OCI-LY7 (cell line): Measurements from ENCODE around the gene PTGDS. TPM values are rescaled to one million over a fixed set of nuclear protein-coding genes. Genes with fewer than 3 reads are reported as not detected.

ENCODE experiments used
- BruUV-seq: library from RNA; stranded (reverse); fragments of 400-500 nt; replicated peaks from 2 replicates; lab custom pipeline; 2021; lab: Mats Ljungman, UMichigan
- CTCF ChIA-PET: fragments of 300-600 bp; sonication (Branson Sonifier 250); formaldehyde crosslinking; loops from one replicate; lab custom pipeline; 2022; ENCODE audit warnings: antibody characterized with exemption; ENCODE audit not compliant: unreplicated experiment; lab: Charles Lee
- POLR2A ChIA-PET: fragments of 300-600 bp; sonication (Branson Sonifier 250); formaldehyde crosslinking; loops from one replicate; lab custom pipeline; 2022; ENCODE audit warnings: antibody characterized with exemption; lab: Charles Lee
- DNase-seq: peaks from one replicate; pipeline ENCODE4 v3.0.0-alpha.2; 2015; ENCODE audit warnings: low spot score
- H2AFZ ChIP-seq: fragments of 200-600 bp; sonication (generic), shearing (Covaris generic); 2 replicates; pipeline ENCODE4 v1.6.1; 2014; ENCODE audit warnings: mild to moderate bottlenecking, antibody characterized with exemption, low read length, moderate library complexity
- H3K27ac ChIP-seq: fragments of 200-600 bp; sonication (generic); 2 replicates; pipeline ENCODE4 v1.5.1; 2014; ENCODE audit warnings: mixed run types, low read depth, mild to moderate bottlenecking, moderate library complexity, low read length, inconsistent platforms; ENCODE audit not compliant: poor library complexity, severe bottlenecking
- H3K36me3 ChIP-seq: fragments of 200-600 bp; sonication (generic); 2 replicates; pipeline ENCODE4 v1.6.1; 2014; ENCODE audit warnings: mild to moderate bottlenecking, antibody characterized with exemption, low read length, moderate library complexity, mixed read lengths; ENCODE audit not compliant: insufficient read depth
- H3K4me1 ChIP-seq: fragments of 200-600 bp; sonication (generic); 2 replicates; pipeline ENCODE4 v1.5.1; 2014; ENCODE audit warnings: mild to moderate bottlenecking, low read length; ENCODE audit not compliant: insufficient read depth, poor library complexity, severe bottlenecking
- H3K4me2 ChIP-seq: fragments of 200-600 bp; sonication (generic); 2 replicates; pipeline ENCODE4 v1.6.1; 2014; ENCODE audit warnings: mild to moderate bottlenecking, low read length
- H3K4me3 ChIP-seq: fragments of 200-600 bp; sonication (generic); 2 replicates; pipeline ENCODE4 v1.5.1; 2014; ENCODE audit warnings: mild to moderate bottlenecking, low read depth, low read length; ENCODE audit not compliant: poor library complexity, severe bottlenecking
- H3K79me2 ChIP-seq: fragments of 200-600 bp; sonication (generic); 2 replicates; pipeline ENCODE4 v1.6.1; 2016; ENCODE audit warnings: low read depth, mild to moderate bottlenecking, low read length, moderate library complexity, mixed read lengths; ENCODE audit not compliant: insufficient read depth
- H3K9me2 ChIP-seq: fragments of 200-600 bp; sonication (generic); 2 replicates; pipeline ENCODE4 v1.6.1; 2016; ENCODE audit warnings: mild to moderate bottlenecking, low read length, mixed read lengths; ENCODE audit not compliant: insufficient read depth
- H3K9me3 ChIP-seq: fragments of 200-600 bp; sonication (generic); 2 replicates; pipeline ENCODE4 v1.6.1; 2014; ENCODE audit warnings: mild to moderate bottlenecking, mixed run types, low read length, mixed read lengths
- H4K20me1 ChIP-seq: fragments of 200-600 bp; sonication (generic); 2 replicates; pipeline ENCODE4 v1.6.1; 2014; ENCODE audit warnings: mild to moderate bottlenecking, antibody characterized with exemption, low read length, moderate library complexity, mixed read lengths; ENCODE audit not compliant: insufficient read depth
- CTCF ChIP-seq: fragments of 200-600 bp; sonication (generic); conservative IDR thresholded peaks from 2 replicates; pipeline ENCODE4 v1.5.1; 2014; ENCODE audit warnings: mild to moderate bottlenecking, antibody characterized with exemption, low read length, moderate library complexity, mixed read lengths
- EZH2phosphoT487 ChIP-seq: fragments of 200-600 bp; sonication (generic); IDR thresholded peaks from 2 replicates; pipeline ENCODE4 v1.6.1; 2018; ENCODE audit warnings: low read depth, borderline replicate concordance, mild to moderate bottlenecking, mixed run types, antibody characterized with exemption, low read length, moderate library complexity, mixed read lengths
- intact Hi-C: fragments of 100-400 bp; cut with micrococcal nuclease; formaldehyde crosslinking; loops from one replicate; pipeline ENCODE4 v1.10.0; 2022; ENCODE audit not compliant: unreplicated experiment
- total RNA-seq, 2 experiments: library from RNA; depleted of rRNA in 1 of 2; stranded (reverse); fragments of >200 nt in 1 of 2; shearing (Covaris generic) in 1 of 2; gene quantifications; 2 replicates each; pipeline ENCODE4 v1.2.3, GENCODE V29; 2014 to 2022

The PTGDS gene
- total RNA-seq, 2 experiments from 2014 or later: not detected

- ChIA-PET POLR2A (no interaction called here), CTCF (no interaction called here)
- no peak overlapping the region for H2AFZ ChIP-seq
- H3K4me2 ChIP-seq: no peak overlapping the region
- no peak for DNase-seq
- intact Hi-C loops: no loop called here
- H3K36me3 ChIP-seq: 0 out of 2 replicates have a peak, but pooled peaks cover 3% of the 10 kb centered on the region
- no peaks in the 10 kb centered on the region; the same call in 1 of the 2 replicates for H3K79me2 ChIP-seq
- no TSS peak for BruUV-seq
- H3K27ac ChIP-seq: no peak overlapping the region
- H4K20me1 ChIP-seq: no peaks in the 10 kb centered on the region
- H3K9me2 ChIP-seq: no peaks in the 10 kb centered on the region
- no peaks in the 10 kb centered on the region for H3K9me3 ChIP-seq
- peaks cover 13% of the 10 kb centered on the region for H3K4me1 ChIP-seq
- no peak overlapping the region for H3K4me3 ChIP-seq
- TF ChIP-seq EZH2phosphoT487 (no peak), CTCF (no peak)
Measured at GRCh38 chr9:136990242-136990911, 13.1 kb downstream of the PTGDS start.

- peak; percentile 94 for DNase-seq
- BruUV-seq: TSS peak; percentile 94
- Histone ChIP-seq H3K36me3 (0 out of 2 replicates have a peak, but pooled peaks cover 3% of the 10 kb centered on the region), H3K27ac (peak within 1 kb of the TSS; percentile 63), H3K9me3 (no peaks in the 10 kb centered on the region), H4K20me1 (no peaks in the 10 kb centered on the region), H3K4me3 (peak within 1 kb of the TSS; percentile 79), H3K4me1 (peaks cover 28% of the 10 kb centered on the region), H3K79me2 (no peaks in the 10 kb centered on the region; the same call in 1 of the 2 replicates), H2AFZ (peak within 1 kb of the TSS; percentile 60), H3K4me2 (peak within 1 kb of the TSS; percentile 94), H3K9me2 (no peaks in the 10 kb centered on the region)
- no peak for TF ChIP-seq CTCF
- TF ChIP-seq EZH2phosphoT487: no peak
- CTCF ChIA-PET: interaction anchor here (0.6 kb wide), 2 partner anchors 17 to 32 kb away, joined by 3 to 14 read pairs; no protein-coding TSS in a partner anchor
- intact Hi-C loops: loop anchor here (2.0 kb wide), 1 partner anchor 47 kb away; the partner anchor contains the start of genes C8G and FBXW5
- POLR2A ChIA-PET: interaction anchor here (0.5 to 1.5 kb wide), 9 partner anchors 9 to 462 kb away, joined by 3 to 7 read pairs (median 4); partner anchors contain the start of gene LCNL1
Measured at GRCh38 chr9:136991993-136992818, 14.9 kb downstream of the PTGDS start, which contains the start of gene PAXX. PAXX (plus strand) TSS chr9:136992422; CDS start chr9:136992444, 22 bp downstream.
